Glutamatergic neuron (in vitro differentiated cells): ENCODE results near the gene PCGF3. TPM values are rescaled to one million over a fixed set of nuclear protein-coding genes. Genes with fewer than 3 reads are reported as not detected.
"Not testable (repeated sequence)": the region's sequence is repeated elsewhere in the genome, so short reads cannot be mapped to it uniquely, and the experiment has no call there.

Experiments
- DNase-seq: peaks from one replicate; pipeline ENCODE4 v3.0.0; 2022
- H3K27ac Mint-ChIP-seq: one replicate; pipeline ENCODE4 v1.8.0; 2020; ENCODE audit warnings: mild to moderate bottlenecking, mixed read lengths, inconsistent platforms; ENCODE audit not compliant: unreplicated experiment
- H3K27me3 Mint-ChIP-seq: one replicate; pipeline ENCODE4 v1.8.0; 2020; ENCODE audit warnings: mild to moderate bottlenecking, moderate library complexity, mixed read lengths, inconsistent platforms; ENCODE audit not compliant: unreplicated experiment
- H3K36me3 Mint-ChIP-seq: one replicate; pipeline ENCODE4 v1.8.0; 2020; ENCODE audit warnings: mild to moderate bottlenecking, mixed read lengths, inconsistent platforms; ENCODE audit not compliant: unreplicated experiment
- H3K4me1 Mint-ChIP-seq: one replicate; pipeline ENCODE4 v1.8.0; 2020; ENCODE audit warnings: mild to moderate bottlenecking, low read depth, mixed read lengths, inconsistent platforms; ENCODE audit not compliant: unreplicated experiment
- H3K4me3 Mint-ChIP-seq: one replicate; pipeline ENCODE4 v1.8.0; 2020; ENCODE audit warnings: mild to moderate bottlenecking, mixed read lengths, inconsistent platforms; ENCODE audit not compliant: unreplicated experiment
- H3K9me3 Mint-ChIP-seq: one replicate; pipeline ENCODE4 v1.8.0; 2020; ENCODE audit warnings: mild to moderate bottlenecking, moderate library complexity, mixed read lengths, inconsistent platforms; ENCODE audit not compliant: unreplicated experiment
- total RNA-seq: library from RNA; stranded (reverse); fragmentation: NEBNext Ultra II Directional; extraction: Animal tissue kit (Norgen Biotek cat#: 25700); gene quantifications from one replicate; pipeline ENCODE4 v1.2.1, GENCODE V29; 2021; ENCODE audit not compliant: unreplicated experiment
- TF ChIP-seq, protein P1 (sequence below): fragments of 200-600 bp; sonication (generic); IDR thresholded peaks from one replicate; pipeline ENCODE4 v1.5.0; 2021; ENCODE audit not compliant: partially characterized antibody, unreplicated experiment

PCGF3 gene
- total RNA-seq, 1 donor from 2014 or later, result 122 TPM

DNA sequence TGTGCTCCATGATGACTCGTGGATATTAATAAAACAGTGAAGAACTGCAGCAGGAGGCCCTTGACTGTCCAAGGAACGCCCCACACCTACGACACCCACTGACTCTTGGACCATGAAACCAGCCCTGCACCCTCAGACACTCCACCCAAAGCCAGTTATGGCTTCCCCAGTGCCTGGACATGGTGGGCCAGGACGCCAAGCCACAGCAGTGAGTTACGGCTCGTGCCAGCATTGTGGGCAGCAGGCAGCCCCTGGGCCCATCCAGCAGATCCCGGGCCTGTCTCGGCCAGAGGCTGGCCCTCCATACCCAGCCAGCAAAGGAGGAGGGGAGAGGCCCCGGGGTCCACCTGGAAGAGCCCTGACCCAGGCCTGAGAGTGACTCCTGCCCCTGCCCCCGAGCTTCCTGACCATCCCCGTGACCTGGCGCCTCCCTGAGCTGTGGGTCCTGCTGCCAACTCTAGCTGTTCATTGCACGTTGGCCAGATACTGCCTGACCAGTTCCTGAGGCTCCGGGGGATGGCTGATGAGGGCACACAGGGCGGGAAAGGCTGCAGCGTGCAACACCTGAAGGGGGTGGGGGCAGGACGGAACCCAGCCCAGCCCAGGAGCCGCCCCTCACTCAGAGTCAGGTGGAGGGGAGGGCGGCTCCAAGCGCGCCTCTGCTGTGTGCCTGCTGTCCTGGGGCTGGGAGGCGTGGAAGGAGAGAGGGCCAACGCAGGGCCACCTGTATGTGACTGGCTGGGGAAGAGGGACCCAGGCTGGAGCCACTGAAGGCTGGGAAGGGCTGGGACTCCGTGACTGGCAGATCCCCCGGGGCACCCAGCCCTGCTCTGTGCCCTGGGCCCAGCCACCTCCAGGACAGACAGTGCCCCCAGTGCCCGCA lies 17.4 kb upstream of the PCGF3 start:
- TF ChIP-seq, protein P1, sequence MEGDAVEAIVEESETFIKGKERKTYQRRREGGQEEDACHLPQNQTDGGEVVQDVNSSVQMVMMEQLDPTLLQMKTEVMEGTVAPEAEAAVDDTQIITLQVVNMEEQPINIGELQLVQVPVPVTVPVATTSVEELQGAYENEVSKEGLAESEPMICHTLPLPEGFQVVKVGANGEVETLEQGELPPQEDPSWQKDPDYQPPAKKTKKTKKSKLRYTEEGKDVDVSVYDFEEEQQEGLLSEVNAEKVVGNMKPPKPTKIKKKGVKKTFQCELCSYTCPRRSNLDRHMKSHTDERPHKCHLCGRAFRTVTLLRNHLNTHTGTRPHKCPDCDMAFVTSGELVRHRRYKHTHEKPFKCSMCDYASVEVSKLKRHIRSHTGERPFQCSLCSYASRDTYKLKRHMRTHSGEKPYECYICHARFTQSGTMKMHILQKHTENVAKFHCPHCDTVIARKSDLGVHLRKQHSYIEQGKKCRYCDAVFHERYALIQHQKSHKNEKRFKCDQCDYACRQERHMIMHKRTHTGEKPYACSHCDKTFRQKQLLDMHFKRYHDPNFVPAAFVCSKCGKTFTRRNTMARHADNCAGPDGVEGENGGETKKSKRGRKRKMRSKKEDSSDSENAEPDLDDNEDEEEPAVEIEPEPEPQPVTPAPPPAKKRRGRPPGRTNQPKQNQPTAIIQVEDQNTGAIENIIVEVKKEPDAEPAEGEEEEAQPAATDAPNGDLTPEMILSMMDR, result no peak
- Mint-ChIP-seq H3K27ac (no peak overlapping the region), H3K36me3 (peaks cover 5% of the 10 kb centered on the region), H3K27me3 (peaks cover 15% of the 10 kb centered on the region), H3K4me3 (no peak overlapping the region), H3K9me3 (peaks cover 4% of the 10 kb centered on the region), H3K4me1 (no peaks in the 10 kb centered on the region)
- DNase-seq, result no peak

DNA sequence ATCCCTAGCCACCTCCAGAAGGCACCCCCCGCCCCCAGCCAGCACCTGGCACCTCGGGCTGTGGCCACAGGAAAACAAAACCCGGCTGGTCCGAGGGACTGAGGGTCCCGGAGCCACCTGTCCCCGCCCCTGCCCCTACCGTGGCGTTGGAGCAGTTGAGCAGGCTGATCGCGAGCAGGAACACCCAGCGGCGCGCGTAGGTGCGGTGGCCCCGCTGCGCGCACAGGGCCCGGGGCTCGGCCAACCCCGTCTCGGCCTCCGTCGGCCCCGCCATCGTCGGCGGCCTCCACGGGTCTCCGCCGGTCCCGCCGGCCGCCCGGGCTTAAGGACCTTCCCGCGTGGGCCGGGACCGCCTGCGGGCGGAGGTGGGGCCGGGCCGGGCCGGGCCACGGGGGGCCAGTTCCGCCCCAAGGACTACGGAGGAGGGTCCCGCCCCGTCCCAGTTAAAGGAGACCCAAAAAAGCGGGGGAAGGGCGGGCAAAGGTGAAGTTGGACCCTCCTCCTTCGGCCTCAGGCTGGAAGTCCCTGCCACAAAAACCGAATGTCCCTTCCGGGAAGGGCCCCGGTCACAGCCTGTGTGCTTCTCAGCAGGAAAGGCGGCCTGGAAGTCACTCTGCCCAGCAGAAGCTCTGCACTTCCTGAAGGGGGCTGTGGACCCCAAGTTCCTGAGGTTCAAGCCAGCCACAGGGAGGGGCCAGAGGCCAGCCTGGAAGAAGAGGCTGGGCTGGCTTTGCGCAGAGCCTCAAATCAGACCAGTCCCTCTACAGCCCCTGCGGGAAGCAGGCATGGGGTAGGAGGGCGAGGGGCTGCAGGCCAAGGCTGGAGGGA lies 16.6 kb upstream of the PCGF3 start, which contains the start of gene SLC49A3:
SLC49A3 (minus strand) TSS at position 298 of the 828 bp plus-strand sequence; CDS start at position 274, 24 bp downstream.
- H3K36me3 Mint-ChIP-seq, result peaks cover 5% of the 10 kb centered on the region
- TF ChIP-seq, protein P1, result no peak
- no peak within 1 kb of the TSS for H3K4me3 Mint-ChIP-seq
- H3K27me3 Mint-ChIP-seq, result peaks cover 15% of the 10 kb centered on the region
- no peak for DNase-seq
- H3K27ac Mint-ChIP-seq, result no peak within 1 kb of the TSS
- peaks cover 4% of the 10 kb centered on the region for H3K9me3 Mint-ChIP-seq
- H3K4me1 Mint-ChIP-seq, result no peaks in the 10 kb centered on the region

DNA sequence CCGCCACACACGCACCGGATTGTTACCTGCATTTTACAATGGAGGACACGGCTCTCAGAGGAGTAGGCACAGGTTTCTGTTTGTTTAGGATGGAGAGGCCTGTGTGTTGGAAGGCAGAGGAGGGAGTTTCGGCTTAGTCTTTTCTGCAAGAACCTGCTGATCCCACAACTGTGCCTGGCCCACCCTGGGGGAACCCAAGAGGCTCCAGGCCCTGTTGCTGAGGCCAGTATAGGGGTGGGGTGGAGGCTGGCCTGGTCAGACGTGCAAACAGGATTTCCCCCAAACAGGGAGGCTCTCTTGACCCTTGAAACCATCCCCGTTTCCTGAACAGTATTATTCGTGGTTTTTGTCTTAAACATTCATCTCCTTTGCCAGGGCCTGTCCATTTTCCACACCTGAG lies 15.9 kb upstream of the PCGF3 start:
- no peak for DNase-seq
- Mint-ChIP-seq H3K27ac (no peak overlapping the region), H3K4me1 (no peaks in the 10 kb centered on the region), H3K36me3 (peaks cover 8% of the 10 kb centered on the region), H3K27me3 (peaks cover 16% of the 10 kb centered on the region), H3K4me3 (no peak overlapping the region), H3K9me3 (peaks cover 7% of the 10 kb centered on the region)
- TF ChIP-seq, protein P1, result no peak

DNA sequence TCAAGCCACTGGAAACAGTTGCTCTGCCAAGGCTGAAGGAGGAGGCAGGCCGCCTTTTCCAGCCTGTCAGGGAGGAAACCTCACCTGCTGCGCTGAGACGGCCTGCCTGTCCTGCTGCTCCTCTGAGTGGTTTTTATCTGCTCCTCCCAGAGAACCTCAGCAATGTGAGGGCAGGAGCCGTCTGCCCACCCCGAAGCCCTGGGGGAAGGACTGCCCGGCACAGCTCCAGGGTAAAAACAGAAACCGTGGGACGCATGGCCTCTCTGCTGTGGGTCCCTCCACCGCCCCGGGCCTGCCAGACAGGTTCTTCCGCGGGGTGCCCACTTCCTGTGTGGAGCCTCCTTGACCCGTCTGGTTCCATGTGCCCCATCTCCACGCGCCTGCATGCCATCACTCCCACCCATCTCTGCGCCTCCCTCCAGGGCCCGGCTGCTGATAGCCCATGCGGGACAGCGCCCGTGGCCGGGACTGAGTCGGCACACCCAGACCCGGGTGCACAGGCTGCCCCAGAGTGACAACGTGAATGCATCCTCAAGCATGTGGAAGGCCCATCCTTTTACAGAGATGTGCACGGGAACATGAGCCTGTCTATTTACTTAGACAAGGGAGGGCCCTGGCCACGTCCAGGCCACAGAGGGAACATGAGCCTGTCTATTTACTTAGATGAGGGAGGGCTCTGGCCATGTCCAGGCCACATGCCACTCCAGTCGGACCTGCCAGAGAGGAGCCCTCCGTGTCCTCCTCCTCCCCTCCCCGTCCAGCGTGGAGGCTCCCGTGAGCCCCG lies 12.7 kb upstream of the PCGF3 start:
- H3K4me3 Mint-ChIP-seq, result no peak overlapping the region
- H3K9me3 Mint-ChIP-seq, result peaks cover 4% of the 10 kb centered on the region
- TF ChIP-seq, protein P1, result no peak
- no peak overlapping the region for H3K27ac Mint-ChIP-seq
- peaks cover 7% of the 10 kb centered on the region for H3K36me3 Mint-ChIP-seq
- DNase-seq, result no peak
- peaks cover 7% of the 10 kb centered on the region for H3K27me3 Mint-ChIP-seq
- H3K4me1 Mint-ChIP-seq, result no peaks in the 10 kb centered on the region

DNA sequence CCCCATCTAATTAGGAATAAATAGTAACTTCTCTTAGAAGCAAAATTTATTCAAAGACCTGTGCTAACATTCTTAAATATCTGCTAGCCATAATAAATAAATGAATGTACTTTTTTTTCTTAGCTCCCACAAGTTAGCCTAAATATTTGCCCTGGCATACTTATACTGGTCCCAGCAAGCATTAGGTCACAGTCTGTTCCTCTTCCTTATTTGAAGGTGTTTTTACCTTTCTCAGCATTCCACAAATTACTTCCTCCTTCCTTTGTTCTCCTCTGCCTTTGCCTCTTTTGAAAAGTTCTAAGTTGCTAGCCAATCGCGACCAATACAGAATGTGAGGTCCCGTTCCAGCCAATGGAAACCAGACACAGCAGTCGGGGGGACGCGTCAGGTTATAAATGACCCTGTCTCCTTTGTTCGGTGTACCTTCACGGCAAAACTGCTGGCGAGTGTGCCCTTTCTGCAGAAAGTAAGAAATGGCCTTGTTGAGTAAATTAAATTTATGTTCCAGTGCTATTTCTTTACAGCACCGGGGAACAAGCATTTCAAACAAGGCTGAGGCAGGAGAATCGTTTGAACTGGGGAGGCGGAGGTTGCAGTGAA lies 11.2 kb upstream of the PCGF3 start:
- not testable (repeated sequence) for H3K27me3 Mint-ChIP-seq, H3K4me3 Mint-ChIP-seq, H3K36me3 Mint-ChIP-seq, H3K4me1 Mint-ChIP-seq, DNase-seq, H3K9me3 Mint-ChIP-seq
- peak overlapping the region; percentile 11 for H3K27ac Mint-ChIP-seq
